Measurements from ENCODE around the gene PLB1.

DNA sequence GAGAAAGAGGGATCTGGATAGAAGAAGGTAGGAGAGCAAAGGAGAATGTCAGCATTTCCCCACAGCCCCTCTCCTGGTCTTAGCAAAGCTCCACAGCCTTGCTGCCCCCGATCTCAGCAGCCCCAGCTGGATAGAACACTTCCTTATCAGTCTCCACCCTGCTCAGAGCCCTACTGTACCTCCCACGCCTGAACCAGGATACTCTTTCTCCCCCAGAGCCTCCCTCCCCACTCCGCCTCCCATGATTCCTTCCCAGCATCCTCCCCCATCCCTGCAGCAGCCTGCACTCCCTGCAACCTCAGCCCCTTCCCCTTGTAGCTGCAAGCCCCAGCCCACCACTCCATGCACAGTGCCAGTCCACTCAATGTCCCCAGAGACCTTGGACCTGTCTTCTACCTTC, 25.8 kb downstream of the PLB1 start:
- TF ChIP-seq CTCF (conservative IDR thresholded peaks at IDR 0.05) (no peak), ZFX (IDR thresholded peaks at IDR 0.05) (no peak)
